Astrocyte (in vitro differentiated cells and primary cell): ENCODE measurements around the gene GSTK1.

Experiments used
- CTCF ChIP-seq: IDR thresholded peaks from 2 replicates; pipeline ENCODE4 v1.5.1; 2011; ENCODE audit warnings: low read depth, mild to moderate bottlenecking, inconsistent platforms, low read length, moderate library complexity; ENCODE audit not compliant: insufficient read depth
- EZH2 ChIP-seq: IDR thresholded peaks from 2 replicates; pipeline ENCODE4 v1.6.1; 2012; ENCODE audit warnings: mild to moderate bottlenecking, low read length, inconsistent platforms; ENCODE audit not compliant: insufficient read depth

GRCh38 chr7:143305423-143306070, 42.3 kb downstream of the GSTK1 start:
- TF ChIP-seq CTCF (peak; percentile 69), EZH2 (no peak)
